Upper lobe of left lung (tissue), 6 donors: Measurements from ENCODE around the gene LPCAT1. TPM values are rescaled to one million over a fixed set of nuclear protein-coding genes. Genes with fewer than 3 reads are reported as not detected.

Experiments used
- ATAC-seq, 2 donors: fragments of 200-7000 bp; cut with Tn5 transposase; one replicate each; pipeline ENCODE4 v1.9.1; 2022; ENCODE audit warnings: mild to moderate bottlenecking in 2 of 2, moderate library complexity in 2 of 2; ENCODE audit not compliant: low FRiP score in 2 of 2
- DNase-seq, 2 donors: peaks; one replicate each; pipeline ENCODE4 v3.0.0-alpha.2; 2019 to 2020
- H3K27ac ChIP-seq, 4 donors: fragments of 200-600 bp; sonication (generic); one replicate each; pipeline ENCODE4 v1.5.1; 2016 to 2019
- H3K27me3 ChIP-seq, 4 donors: fragments of 200-600 bp; sonication (generic); one replicate each; pipeline ENCODE4 v1.5.1; 2017 to 2019
- H3K36me3 ChIP-seq, 4 donors: fragments of 200-600 bp; sonication (generic); one replicate each; pipeline ENCODE4 v1.5.1; 2016 to 2019
- H3K4me1 ChIP-seq, 4 donors: fragments of 200-600 bp; sonication (generic); one replicate each; pipeline ENCODE4 v1.5.1; 2018 to 2019
- H3K4me3 ChIP-seq, 4 donors: fragments of 200-600 bp; sonication (generic); one replicate each; pipeline ENCODE4 v1.5.1; 2017 to 2019; ENCODE audit warnings: mild to moderate bottlenecking in 2 of 4, moderate library complexity in 1 of 4
- H3K9me3 ChIP-seq, 4 donors: fragments of 200-600 bp; sonication (generic); one replicate each; pipeline ENCODE4 v1.5.1; 2018 to 2019
- CTCF ChIP-seq, 6 experiments: fragments of 450-650 bp in 4 of 6; fragments of 200-600 bp in 2 of 6; sonication (generic) in 2 of 6; IDR thresholded peaks; one replicate each; pipeline ENCODE4 v1.5.1; 2016 to 2019; ENCODE audit warnings: antibody characterized with exemption in 6 of 6
- EP300 ChIP-seq, 4 donors: sonication (generic); formaldehyde crosslinking; IDR thresholded peaks; one replicate each; pipeline ENCODE4 v1.5.1; 2017; ENCODE audit warnings: antibody characterized with exemption in 4 of 4, control low read depth in 2 of 4
- POLR2A ChIP-seq, 4 donors: fragments of 450-650 bp; IDR thresholded peaks; one replicate each; pipeline ENCODE4 v1.5.1; 2016 to 2017; ENCODE audit warnings: antibody characterized with exemption in 4 of 4, mild to moderate bottlenecking in 2 of 4
- POLR2AphosphoS5 ChIP-seq, 2 donors: sonication (generic); formaldehyde crosslinking; IDR thresholded peaks; one replicate each; pipeline ENCODE4 v1.5.1; 2017; ENCODE audit warnings: antibody characterized with exemption in 2 of 2
- WGBS, 2 donors: methylation state at CpG; one replicate each; pipeline ENCODE4 v1.1.5; 2017 to 2018; 5-methylcytosine and 5-hydroxymethylcytosine counted together
- total RNA-seq, 6 donors: library from RNA; depleted of rRNA in 4 of 6; stranded (reverse); fragments of >200 nt in 4 of 6; gene quantifications; one replicate each; pipeline versions ENCODE4 v1.1.0 to v1.2.1, GENCODE V29; 2016 to 2021
- donor health status: DM: no; HTN: no; CAD: no; lungs with moderate emphysema.
- donor health status: DM: no; HTN: yes; CAD: no; lungs with severe emphysema.

LPCAT1 gene
- total RNA-seq, 6 donors from 2014 or later, result 403 to 922 (median 538) TPM

- Histone ChIP-seq H3K27me3 (no peaks in the 10 kb centered on the region), H3K9me3 (no peaks in the 10 kb centered on the region), H3K27ac (peak overlapping the region; percentile 47 to 85 (median 70)), H3K4me1 (peaks cover 17 to 44% (median 31%) of the 10 kb centered on the region in 4 donors), H3K4me3 (no peak overlapping the region), H3K36me3 (peaks cover 0 to 76% (median 54%) of the 10 kb centered on the region in 4 donors)
- no peak for TF ChIP-seq POLR2A (IDR thresholded peaks at IDR 0.05)
- TF ChIP-seq POLR2AphosphoS5 (IDR thresholded peaks at IDR 0.05), result no peak
- TF ChIP-seq EP300 (IDR thresholded peaks at IDR 0.05), result no peak
- TF ChIP-seq CTCF (IDR thresholded peaks at IDR 0.05), result no peak
- 71 to 76% methylated on average over 4 to 6 of the region's 6 CpGs for WGBS, 2 donors
- ATAC-seq (no peak), DNase-seq (no peak)
Observed at GRCh38 chr5:1495525-1495897, 28.2 kb downstream of the LPCAT1 start.

- no peaks in the 10 kb centered on the region for H3K9me3 ChIP-seq
- TF ChIP-seq EP300 (IDR thresholded peaks at IDR 0.05) (no peak), CTCF (IDR thresholded peaks at IDR 0.05) (peak in 3 of 6 experiments; percentile 7 to 8 (median 8)), POLR2AphosphoS5 (IDR thresholded peaks at IDR 0.05) (no peak), POLR2A (IDR thresholded peaks at IDR 0.05) (peak in 1 of 4 donors; percentile 32)
- H3K4me1 ChIP-seq, result peaks cover 11 to 38% (median 25%) of the 10 kb centered on the region in 4 donors
- peak overlapping the region in 2 of 4 donors; percentile 6 to 17 for H3K4me3 ChIP-seq
- no peaks in the 10 kb centered on the region for H3K27me3 ChIP-seq
- H3K27ac ChIP-seq, result peak overlapping the region; percentile 47 to 85 (median 70)
- DNase-seq (peak; percentile 77 to 89), ATAC-seq (peak; percentile 4 to 49)
- 82 to 89% methylated on average over 34 to 50 of the region's 50 CpGs for WGBS, 2 donors
- H3K36me3 ChIP-seq, result peaks cover 0 to 76% (median 57%) of the 10 kb centered on the region in 4 donors
Observed at GRCh38 chr5:1494780-1495524, 28.8 kb downstream of the LPCAT1 start.

- no peak for TF ChIP-seq CTCF (IDR thresholded peaks at IDR 0.05)
- Histone ChIP-seq H3K4me1 (peaks cover 10 to 29% (median 19%) of the 10 kb centered on the region in 4 donors), H3K9me3 (no peaks in the 10 kb centered on the region), H3K4me3 (no peak overlapping the region), H3K27me3 (no peaks in the 10 kb centered on the region), H3K27ac (peak overlapping the region in 3 of 4 donors; percentile 47 to 85 (median 81)), H3K36me3 (peaks cover 0 to 83% (median 61%) of the 10 kb centered on the region in 4 donors)
- ATAC-seq (no peak), DNase-seq (peak in 1 of 2 donors; percentile 50)
- WGBS, 2 donors, result 87 to 88% methylated on average over 12 of the region's 12 CpGs
Observed at GRCh38 chr5:1493941-1494340, 29.8 kb downstream of the LPCAT1 start.

GRCh38 chr5:1493413-1493812 is 30.3 kb downstream of the LPCAT1 start:
- no peaks in the 10 kb centered on the region for H3K9me3 ChIP-seq
- H3K27ac ChIP-seq, result no peak overlapping the region
- TF ChIP-seq EP300 (IDR thresholded peaks at IDR 0.05) (no peak), CTCF (IDR thresholded peaks at IDR 0.05) (no peak), POLR2A (IDR thresholded peaks at IDR 0.05) (no peak), POLR2AphosphoS5 (IDR thresholded peaks at IDR 0.05) (no peak)
- 93 to 95% methylated on average over 11 to 16 of the region's 16 CpGs for WGBS, 2 donors
- no peak for ATAC-seq
- H3K4me1 ChIP-seq, result peaks cover 10 to 27% (median 18%) of the 10 kb centered on the region in 4 donors
- no peaks in the 10 kb centered on the region for H3K27me3 ChIP-seq
- DNase-seq, result peak in 1 of 2 donors; percentile 60
- no peak overlapping the region for H3K4me3 ChIP-seq
- peaks cover 0 to 84% (median 65%) of the 10 kb centered on the region in 4 donors for H3K36me3 ChIP-seq
